IPS-15b (cell line): ENCODE results near the gene GPC6.
"Not testable (repeated sequence)": the region's sequence is repeated elsewhere in the genome, so short reads cannot be mapped to it uniquely, and the experiment has no call there.

Experiments
- H3K27me3 ChIP-seq: one replicate; pipeline ENCODE4 v1.6.1; 2013; ENCODE audit warnings: low read length; ENCODE audit not compliant: control insufficient read depth, insufficient read depth
- H3K36me3 ChIP-seq: one replicate; pipeline ENCODE4 v1.6.1; 2013; ENCODE audit warnings: low read length; ENCODE audit not compliant: control insufficient read depth, insufficient read depth
- H3K4me1 ChIP-seq: one replicate; pipeline ENCODE4 v1.6.1; 2013; ENCODE audit warnings: mild to moderate bottlenecking, low read length; ENCODE audit not compliant: control insufficient read depth, insufficient read depth
- H3K4me3 ChIP-seq: one replicate; pipeline ENCODE4 v1.5.1; 2013; ENCODE audit warnings: low read depth, low read length
- H3K9ac ChIP-seq: one replicate; pipeline ENCODE4 v1.6.1; 2013; ENCODE audit warnings: low read depth, mild to moderate bottlenecking, low read length
- H3K9me3 ChIP-seq: one replicate; pipeline ENCODE4 v1.6.1; 2013; ENCODE audit warnings: mild to moderate bottlenecking, low read length; ENCODE audit not compliant: control insufficient read depth, insufficient read depth

Gene GPC6

GRCh38 chr13:93420206-93420605 is 193.6 kb downstream of the GPC6 start:
- H3K27me3 ChIP-seq: no peaks in the 10 kb centered on the region
- no peaks in the 10 kb centered on the region for H3K9me3 ChIP-seq
- H3K4me3 ChIP-seq: no peak overlapping the region
- no peaks in the 10 kb centered on the region for H3K36me3 ChIP-seq
- no peak overlapping the region for H3K9ac ChIP-seq
- H3K4me1 ChIP-seq: peaks cover 6% of the 10 kb centered on the region

GRCh38 chr13:93420887-93421286 is 194.3 kb downstream of the GPC6 start:
- no peak overlapping the region for H3K9ac ChIP-seq
- H3K27me3 ChIP-seq: no peaks in the 10 kb centered on the region
- no peaks in the 10 kb centered on the region for H3K36me3 ChIP-seq
- no peak overlapping the region for H3K4me3 ChIP-seq
- H3K9me3 ChIP-seq: no peaks in the 10 kb centered on the region
- H3K4me1 ChIP-seq: peaks cover 6% of the 10 kb centered on the region

GRCh38 chr13:93422980-93423543 is 196.5 kb downstream of the GPC6 start:
- no peaks in the 10 kb centered on the region for H3K27me3 ChIP-seq
- no peak overlapping the region for H3K9ac ChIP-seq
- H3K36me3 ChIP-seq: no peaks in the 10 kb centered on the region
- H3K9me3 ChIP-seq: no peaks in the 10 kb centered on the region
- no peak overlapping the region for H3K4me3 ChIP-seq
- H3K4me1 ChIP-seq: peaks cover 6% of the 10 kb centered on the region

GRCh38 chr13:93425411-93425810 is 198.8 kb downstream of the GPC6 start:
- Histone ChIP-seq H3K36me3 (no peaks in the 10 kb centered on the region), H3K4me3 (no peak overlapping the region), H3K4me1 (peaks cover under 1% of the 10 kb centered on the region), H3K27me3 (no peaks in the 10 kb centered on the region), H3K9ac (no peak overlapping the region), H3K9me3 (no peaks in the 10 kb centered on the region)

GRCh38 chr13:93430381-93430780 is 203.8 kb downstream of the GPC6 start:
- Histone ChIP-seq H3K9me3 (no peaks in the 10 kb centered on the region), H3K4me1 (no peaks in the 10 kb centered on the region), H3K4me3 (no peak overlapping the region), H3K9ac (no peak overlapping the region), H3K36me3 (no peaks in the 10 kb centered on the region), H3K27me3 (no peaks in the 10 kb centered on the region)

- Histone ChIP-seq H3K27me3 (no peaks in the 10 kb centered on the region), H3K9ac (no peak overlapping the region), H3K4me3 (no peak overlapping the region), H3K36me3 (no peaks in the 10 kb centered on the region), H3K9me3 (peaks cover 3% of the 10 kb centered on the region), H3K4me1 (no peaks in the 10 kb centered on the region)
Measured at GRCh38 chr13:93435651-93436050, 209.0 kb downstream of the GPC6 start.

- Histone ChIP-seq H3K9me3 (peaks cover 3% of the 10 kb centered on the region), H3K27me3 (no peaks in the 10 kb centered on the region), H3K4me3 (no peak overlapping the region), H3K9ac (no peak overlapping the region), H3K4me1 (no peaks in the 10 kb centered on the region), H3K36me3 (no peaks in the 10 kb centered on the region)
Measured at GRCh38 chr13:93437081-93437480, 210.5 kb downstream of the GPC6 start.

GRCh38 chr13:93446238-93446637 is 219.6 kb downstream of the GPC6 start:
- Histone ChIP-seq H3K9me3 (no peaks in the 10 kb centered on the region), H3K4me1 (no peaks in the 10 kb centered on the region), H3K9ac (no peak overlapping the region), H3K27me3 (no peaks in the 10 kb centered on the region), H3K36me3 (no peaks in the 10 kb centered on the region), H3K4me3 (no peak overlapping the region)

GRCh38 chr13:93450191-93450621 is 223.6 kb downstream of the GPC6 start:
- Histone ChIP-seq H3K4me1 (no peaks in the 10 kb centered on the region), H3K9ac (no peak overlapping the region), H3K4me3 (no peak overlapping the region), H3K9me3 (no peaks in the 10 kb centered on the region), H3K36me3 (no peaks in the 10 kb centered on the region), H3K27me3 (no peaks in the 10 kb centered on the region)

GRCh38 chr13:93450761-93451160 is 224.2 kb downstream of the GPC6 start:
- Histone ChIP-seq H3K9ac (no peak overlapping the region), H3K9me3 (no peaks in the 10 kb centered on the region), H3K4me3 (no peak overlapping the region), H3K36me3 (no peaks in the 10 kb centered on the region), H3K27me3 (no peaks in the 10 kb centered on the region), H3K4me1 (no peaks in the 10 kb centered on the region)

- H3K27me3 ChIP-seq, H3K9ac ChIP-seq, H3K36me3 ChIP-seq, H3K9me3 ChIP-seq, H3K4me3 ChIP-seq, H3K4me1 ChIP-seq: not testable (repeated sequence)
Measured at GRCh38 chr13:93454676-93455235, 228.1 kb downstream of the GPC6 start.

GRCh38 chr13:93455861-93456260 is 229.3 kb downstream of the GPC6 start:
- no peak overlapping the region for H3K9ac ChIP-seq
- H3K4me1 ChIP-seq: no peaks in the 10 kb centered on the region
- H3K4me3 ChIP-seq: no peak overlapping the region
- no peaks in the 10 kb centered on the region for H3K9me3 ChIP-seq
- no peaks in the 10 kb centered on the region for H3K27me3 ChIP-seq
- H3K36me3 ChIP-seq: no peaks in the 10 kb centered on the region
